22Rv1 (cell line): Measurements from ENCODE around the gene ANLN.
"Not testable (repeated sequence)": the region's sequence is repeated elsewhere in the genome, so short reads cannot be mapped to it uniquely, and the experiment has no call there.

Experiments used
- H3K27ac ChIP-seq: fragments of 450-650 bp; 2 replicates; pipeline ENCODE4 v1.5.1; 2017
- ZFX ChIP-seq: fragments of 450-650 bp; IDR thresholded peaks from 2 replicates; pipeline ENCODE4 v1.6.1; 2017; ENCODE audit warnings: antibody characterized with exemption, borderline replicate concordance
- TF ChIP-seq, protein P1 (sequence below): fragments of 450-650 bp; IDR thresholded peaks from 2 replicates; pipeline ENCODE4 v1.5.1; 2017; ENCODE audit warnings: mild to moderate bottlenecking

ANLN gene

DNA sequence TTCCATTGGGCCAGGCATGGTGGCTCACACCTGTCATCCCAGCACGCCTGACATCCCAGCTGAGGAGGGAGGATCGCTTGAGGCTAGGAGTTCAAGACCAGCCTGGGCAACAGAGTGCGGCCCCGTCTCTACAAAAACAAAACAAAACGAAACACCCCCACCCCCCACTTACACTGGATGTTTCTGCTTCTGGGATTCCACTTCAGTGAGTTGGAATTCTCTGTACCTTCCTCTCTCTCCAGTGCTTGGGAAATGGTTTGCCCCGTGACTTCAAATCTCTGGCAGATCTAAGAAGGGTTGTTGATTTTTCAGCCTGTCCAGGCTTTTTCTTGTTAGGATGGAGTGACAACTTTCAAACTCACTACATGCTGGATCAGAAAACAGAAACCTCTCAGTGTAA lies 106.9 kb downstream of the ANLN start:
- no peak overlapping the region for H3K27ac ChIP-seq
- TF ChIP-seq, protein P1, sequence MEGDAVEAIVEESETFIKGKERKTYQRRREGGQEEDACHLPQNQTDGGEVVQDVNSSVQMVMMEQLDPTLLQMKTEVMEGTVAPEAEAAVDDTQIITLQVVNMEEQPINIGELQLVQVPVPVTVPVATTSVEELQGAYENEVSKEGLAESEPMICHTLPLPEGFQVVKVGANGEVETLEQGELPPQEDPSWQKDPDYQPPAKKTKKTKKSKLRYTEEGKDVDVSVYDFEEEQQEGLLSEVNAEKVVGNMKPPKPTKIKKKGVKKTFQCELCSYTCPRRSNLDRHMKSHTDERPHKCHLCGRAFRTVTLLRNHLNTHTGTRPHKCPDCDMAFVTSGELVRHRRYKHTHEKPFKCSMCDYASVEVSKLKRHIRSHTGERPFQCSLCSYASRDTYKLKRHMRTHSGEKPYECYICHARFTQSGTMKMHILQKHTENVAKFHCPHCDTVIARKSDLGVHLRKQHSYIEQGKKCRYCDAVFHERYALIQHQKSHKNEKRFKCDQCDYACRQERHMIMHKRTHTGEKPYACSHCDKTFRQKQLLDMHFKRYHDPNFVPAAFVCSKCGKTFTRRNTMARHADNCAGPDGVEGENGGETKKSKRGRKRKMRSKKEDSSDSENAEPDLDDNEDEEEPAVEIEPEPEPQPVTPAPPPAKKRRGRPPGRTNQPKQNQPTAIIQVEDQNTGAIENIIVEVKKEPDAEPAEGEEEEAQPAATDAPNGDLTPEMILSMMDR: no peak

DNA sequence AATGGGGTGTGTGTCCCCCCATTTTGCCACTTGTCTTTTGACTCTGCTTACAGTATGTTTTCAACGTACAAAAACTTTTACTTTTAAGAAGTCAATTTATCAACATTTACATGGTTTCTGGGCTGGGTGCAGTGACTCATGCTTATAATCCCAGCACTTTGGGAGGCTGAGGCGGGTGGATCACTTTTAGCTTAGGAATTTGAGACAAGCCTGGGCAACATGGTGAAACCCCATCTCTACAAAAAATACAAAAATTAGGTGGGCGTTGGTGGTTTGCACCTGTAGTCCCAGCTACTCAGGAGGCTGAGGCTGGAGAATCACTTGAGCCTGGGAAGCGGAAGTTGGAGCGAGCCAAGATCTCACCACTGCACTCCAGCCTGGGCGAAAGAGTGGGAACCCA lies 107.5 kb downstream of the ANLN start:
- H3K27ac ChIP-seq: not testable (repeated sequence)

DNA sequence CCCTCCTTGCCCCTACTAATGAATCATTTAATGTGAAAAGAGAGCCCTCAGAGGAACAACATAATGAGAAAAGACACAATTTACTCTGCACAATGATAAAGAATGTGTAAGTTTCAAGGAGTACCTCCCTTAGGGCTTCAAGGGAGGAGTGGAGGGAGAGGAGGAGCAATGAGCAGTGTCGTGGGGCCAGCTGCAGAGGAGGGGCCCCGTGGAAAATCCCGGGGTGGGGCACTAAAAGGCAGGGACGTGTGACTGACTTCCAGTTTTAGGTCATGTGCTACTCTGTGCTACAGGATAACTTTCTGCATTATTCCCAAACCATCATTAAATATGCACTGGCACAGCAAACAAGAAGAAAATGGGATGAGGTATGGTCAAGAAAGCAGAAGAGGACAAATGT lies 108.1 kb downstream of the ANLN start:
- no peak overlapping the region for H3K27ac ChIP-seq
- TF ChIP-seq, protein P1: no peak
- TF ChIP-seq ZFX: no peak
